HG03060 (cell line): Measurements from ENCODE around the gene ATP2C2.

Experiments used
- ATAC-seq: cut with Tn5 transposase; IDR thresholded peaks from one replicate; pipeline ENCODE4 v1.9.1; 2021; ENCODE audit warnings: low read depth, moderate number of reproducible peaks; ENCODE audit not compliant: unreplicated experiment

ATP2C2 gene

GRCh38 chr16:84463221-84463620 lies 94.9 kb downstream of the ATP2C2 start:
- ATAC-seq: no peak

DNA sequence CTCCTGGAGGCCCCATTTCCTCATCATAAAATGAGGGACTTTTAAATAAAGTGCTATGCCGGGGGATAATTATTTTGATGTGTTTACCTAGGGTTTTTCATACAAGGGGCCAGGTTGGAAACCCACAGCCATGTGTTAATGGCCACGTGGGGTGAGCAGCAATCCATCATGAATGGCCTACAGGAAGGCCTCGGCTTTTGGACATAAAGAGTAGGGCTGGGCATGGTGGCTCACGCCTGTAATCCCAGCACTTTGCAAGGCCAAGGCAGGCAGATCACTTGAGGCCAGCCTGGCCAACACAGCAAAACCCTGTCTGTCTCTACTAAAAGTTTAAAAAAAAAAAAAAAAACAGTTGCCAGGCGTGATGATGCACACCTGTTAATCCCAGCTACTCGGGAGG lies 95.8 kb downstream of the ATP2C2 start:
- ATAC-seq: no peak

DNA sequence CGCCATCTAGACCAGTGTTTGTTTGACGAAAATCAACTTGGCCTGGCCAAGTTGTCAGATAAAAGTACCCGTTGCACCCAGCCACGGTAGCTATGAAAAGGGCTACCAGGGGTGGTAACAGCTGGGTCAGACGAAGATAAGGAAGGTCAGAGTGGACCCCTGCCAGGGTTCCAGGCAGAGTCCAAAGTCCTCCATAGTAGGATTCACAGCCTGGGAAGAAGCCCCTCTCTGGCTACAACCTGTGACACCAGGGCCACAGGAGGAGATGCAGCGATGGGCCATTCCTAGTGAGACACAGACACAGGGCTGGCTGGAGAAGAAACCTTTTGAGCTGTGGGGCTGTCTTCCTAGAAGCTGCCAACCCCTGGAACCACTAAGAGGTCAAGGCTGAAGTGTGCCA lies 96.8 kb downstream of the ATP2C2 start:
- no peak for ATAC-seq

DNA sequence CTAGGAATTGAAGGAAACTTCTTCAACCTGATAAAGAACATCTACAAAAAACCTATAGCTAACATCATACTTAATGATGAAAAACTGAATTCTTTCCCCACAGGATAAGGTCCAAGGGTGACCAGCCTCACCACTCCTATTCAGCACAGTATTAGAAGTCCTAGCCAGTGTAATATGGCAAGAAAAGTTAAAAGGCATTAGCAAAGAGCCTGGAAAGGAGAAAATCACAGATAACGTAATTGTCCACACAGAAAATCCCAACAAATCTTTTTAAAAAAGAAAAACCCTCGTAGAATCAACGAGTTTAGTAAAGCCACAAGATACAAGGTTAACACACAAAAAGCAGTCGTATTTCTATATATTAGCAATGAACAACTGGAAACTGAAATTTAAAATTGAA lies 98.4 kb downstream of the ATP2C2 start:
- no peak for ATAC-seq

DNA sequence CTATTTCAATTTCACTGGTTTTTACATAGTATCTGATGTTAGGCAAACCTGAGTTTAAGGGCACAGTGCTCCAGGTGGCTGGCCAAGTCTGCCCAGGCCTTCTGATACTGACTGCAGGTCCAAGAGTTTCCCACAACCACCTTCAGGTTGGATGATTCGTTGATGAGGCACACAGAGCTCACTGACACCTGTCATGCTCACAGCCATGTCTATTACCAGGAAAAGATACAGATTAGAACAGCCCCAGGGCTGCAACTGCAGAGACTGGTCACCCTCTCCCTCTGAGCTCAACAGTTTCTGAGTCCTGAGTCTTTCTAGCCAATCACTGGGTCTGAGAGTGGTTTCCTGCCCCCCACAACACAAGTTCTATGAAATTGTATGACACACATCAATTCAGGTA lies 98.9 kb downstream of the ATP2C2 start:
- no peak for ATAC-seq

DNA sequence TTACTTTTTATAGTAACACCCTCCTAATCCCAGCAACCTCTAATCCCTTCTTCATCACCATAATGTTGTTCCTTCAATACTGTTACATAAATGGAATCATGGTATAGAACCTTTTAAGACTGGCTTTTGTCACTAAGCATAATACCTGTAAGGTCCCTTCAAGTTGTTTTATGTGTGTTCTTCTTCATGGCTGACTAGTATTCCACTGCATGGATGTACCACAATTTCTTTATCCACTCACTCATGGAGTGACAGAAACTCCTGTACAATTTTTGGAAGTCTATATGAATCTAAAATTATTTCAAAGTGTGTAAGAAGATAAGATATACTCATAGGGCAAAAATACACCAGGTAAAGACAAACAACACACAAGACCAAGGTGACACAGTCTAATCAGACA lies 99.4 kb downstream of the ATP2C2 start:
- no peak for ATAC-seq

DNA sequence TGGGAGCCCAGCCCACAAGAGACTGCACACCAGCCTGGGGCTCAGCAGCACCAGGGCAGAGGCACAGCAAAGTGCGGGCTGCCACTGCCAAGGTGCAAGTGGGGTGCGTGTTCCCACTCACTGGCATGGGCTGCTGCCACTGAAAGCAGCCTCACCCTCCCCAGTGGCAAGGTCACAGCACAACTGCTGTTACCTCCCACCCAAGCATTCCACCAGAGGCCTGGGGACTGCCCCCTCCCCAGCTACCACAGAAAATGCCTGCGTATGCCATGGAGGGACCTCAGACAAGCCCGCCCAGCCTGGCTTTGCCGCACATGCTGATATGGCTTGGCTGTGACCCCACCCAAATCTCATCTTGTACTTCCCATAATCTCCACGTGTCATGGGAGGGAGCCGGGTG lies 103.0 kb downstream of the ATP2C2 start:
- no peak for ATAC-seq

DNA sequence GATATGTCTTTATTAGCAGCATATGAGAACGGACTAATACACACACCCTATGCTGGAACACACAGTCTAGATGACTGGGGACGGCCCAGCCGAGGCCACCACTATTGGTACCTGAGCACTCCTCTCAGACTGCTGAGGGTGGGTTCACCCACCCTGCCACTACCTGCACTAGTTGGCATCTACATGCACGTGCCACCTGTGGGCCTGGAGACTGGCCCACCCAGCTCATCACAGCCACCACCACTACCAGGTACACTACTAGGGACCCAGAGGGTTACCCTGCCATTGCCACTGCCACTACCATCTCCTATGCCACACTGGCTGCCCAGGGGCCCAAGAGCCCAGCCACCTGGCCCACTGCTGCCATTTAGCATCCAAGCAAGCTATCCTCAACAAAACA lies 103.6 kb downstream of the ATP2C2 start:
- ATAC-seq: no peak

DNA sequence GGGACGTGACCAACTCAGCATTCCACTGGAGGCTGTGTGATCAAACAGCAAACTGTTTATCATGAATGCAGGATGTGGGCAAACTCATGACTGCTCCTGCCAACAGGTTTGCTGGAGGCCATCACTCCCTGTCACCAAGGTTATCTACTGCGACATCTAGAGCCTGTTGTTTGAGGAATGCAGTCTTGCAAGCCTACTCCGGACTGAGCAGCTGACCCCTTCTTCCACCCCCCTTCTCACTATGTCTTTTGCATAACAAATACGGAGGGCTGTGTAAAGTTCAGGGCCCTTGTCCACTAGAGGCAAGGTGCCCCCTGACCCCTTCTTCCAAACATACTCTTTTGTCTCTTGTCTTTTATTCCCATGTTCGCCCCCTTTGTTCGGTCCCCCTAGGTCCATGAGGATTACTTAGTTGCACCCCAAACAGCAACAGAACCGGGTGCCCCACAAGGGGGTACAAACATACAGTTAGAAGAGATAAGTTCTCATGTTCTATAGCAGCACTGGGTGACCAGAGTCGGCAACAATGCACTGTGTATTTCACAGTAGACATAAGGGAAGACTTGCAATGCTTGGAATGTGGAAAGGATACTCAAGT lies 107.4 kb downstream of the ATP2C2 start:
- no peak for ATAC-seq

DNA sequence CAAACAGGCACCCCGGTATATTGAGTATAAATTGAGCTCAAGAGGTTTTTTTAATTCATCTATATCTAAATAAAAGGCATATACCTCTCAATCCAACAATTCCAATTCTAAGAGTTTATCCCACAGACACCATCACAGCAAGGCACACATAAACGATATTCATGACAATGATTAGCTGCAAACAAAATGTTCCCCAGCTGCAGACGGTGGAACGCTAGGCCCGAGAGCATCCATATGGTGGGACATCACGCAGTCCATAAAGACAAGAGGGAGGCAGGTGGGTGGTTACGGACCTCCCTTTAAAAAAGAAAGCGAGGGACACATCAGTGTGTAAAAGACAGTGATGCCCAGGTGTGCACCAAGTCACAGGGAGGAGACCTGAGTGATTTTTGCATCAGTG lies 108.1 kb downstream of the ATP2C2 start:
- ATAC-seq: no peak

- no peak for ATAC-seq
Observed at GRCh38 chr16:84477661-84478060, 109.3 kb downstream of the ATP2C2 start.

GRCh38 chr16:84478172-84478947 lies 110.0 kb downstream of the ATP2C2 start:
- no peak for ATAC-seq

DNA sequence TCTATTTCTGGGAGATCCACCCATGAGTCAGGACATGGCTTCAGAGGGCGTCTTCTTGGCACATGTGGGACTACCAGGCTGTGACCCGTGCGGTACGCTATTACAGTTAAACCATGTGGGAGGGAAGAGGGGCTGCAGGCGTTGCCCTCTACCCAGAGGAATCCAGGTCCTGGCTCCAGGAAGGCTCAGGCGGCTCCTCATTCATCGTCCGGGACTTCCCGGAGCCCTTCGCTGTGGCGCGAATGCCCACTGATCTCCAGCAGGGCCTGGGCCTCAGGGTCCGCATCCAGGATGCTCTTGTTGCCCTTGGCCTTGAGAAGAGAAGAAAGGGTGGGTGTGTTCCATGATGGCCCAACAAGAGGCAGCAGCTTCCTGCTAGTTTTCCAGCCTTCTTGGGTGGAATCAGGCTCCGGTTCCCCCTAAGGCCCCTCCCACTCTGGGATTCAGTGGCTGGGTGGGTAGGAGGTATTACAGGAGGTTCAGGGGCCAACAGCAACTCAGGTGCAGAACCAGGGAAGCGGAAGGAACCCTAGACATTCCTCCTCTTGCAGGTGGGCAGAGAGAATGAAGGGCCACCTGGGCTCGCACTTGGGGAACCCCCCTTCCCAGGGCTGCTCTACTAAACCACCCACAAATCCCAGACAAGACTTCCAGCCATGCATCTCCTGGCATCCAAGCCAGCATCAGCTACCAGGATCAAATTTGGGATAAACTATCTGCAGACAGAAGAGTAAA lies 111.5 kb downstream of the ATP2C2 start:
- no peak for ATAC-seq

GRCh38 chr16:84481051-84481735 lies 112.9 kb downstream of the ATP2C2 start:
- ATAC-seq: no peak

DNA sequence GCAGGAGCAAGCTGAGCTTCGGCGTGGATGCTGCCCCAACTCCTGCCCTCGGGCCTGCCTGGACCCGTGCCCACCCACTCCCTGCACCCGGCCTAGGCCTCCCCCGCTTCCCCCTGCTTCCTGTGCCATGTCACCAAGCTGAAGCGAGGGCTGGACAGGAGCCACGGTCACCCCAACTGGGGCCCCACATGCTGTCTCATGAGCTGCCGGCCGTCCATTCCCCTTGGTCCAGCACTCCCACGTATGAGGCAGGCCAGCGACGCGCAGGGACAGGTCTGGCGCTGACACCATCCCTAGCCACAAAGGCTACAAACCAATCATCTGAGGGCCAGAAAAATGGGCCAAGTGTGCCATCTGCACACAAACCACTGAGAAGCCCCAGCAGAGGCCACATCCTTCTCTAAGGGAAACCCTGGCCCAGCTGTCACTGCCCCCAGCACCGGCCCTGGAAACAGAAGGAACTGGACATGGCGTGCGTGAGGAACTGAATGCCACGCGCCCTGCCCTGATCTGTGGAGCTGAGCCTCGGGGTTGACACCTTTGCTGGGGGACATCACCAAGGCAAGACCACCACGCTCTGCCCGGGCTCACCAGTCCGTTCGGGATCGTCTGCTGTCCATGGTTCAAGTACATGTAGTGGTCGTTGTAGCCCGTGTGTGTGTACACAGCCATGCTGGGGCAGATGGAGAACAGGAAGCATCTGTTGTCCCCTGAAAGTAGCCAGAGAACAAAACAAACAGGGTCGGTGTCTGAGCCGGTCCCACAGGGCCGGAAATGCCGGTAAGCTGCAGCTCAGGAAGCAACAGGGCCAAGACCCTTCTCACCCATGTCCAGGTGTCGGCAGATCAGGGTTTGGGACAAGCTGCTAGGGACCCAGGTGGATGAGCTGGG lies 113.9 kb downstream of the ATP2C2 start:
- ATAC-seq: no peak

DNA sequence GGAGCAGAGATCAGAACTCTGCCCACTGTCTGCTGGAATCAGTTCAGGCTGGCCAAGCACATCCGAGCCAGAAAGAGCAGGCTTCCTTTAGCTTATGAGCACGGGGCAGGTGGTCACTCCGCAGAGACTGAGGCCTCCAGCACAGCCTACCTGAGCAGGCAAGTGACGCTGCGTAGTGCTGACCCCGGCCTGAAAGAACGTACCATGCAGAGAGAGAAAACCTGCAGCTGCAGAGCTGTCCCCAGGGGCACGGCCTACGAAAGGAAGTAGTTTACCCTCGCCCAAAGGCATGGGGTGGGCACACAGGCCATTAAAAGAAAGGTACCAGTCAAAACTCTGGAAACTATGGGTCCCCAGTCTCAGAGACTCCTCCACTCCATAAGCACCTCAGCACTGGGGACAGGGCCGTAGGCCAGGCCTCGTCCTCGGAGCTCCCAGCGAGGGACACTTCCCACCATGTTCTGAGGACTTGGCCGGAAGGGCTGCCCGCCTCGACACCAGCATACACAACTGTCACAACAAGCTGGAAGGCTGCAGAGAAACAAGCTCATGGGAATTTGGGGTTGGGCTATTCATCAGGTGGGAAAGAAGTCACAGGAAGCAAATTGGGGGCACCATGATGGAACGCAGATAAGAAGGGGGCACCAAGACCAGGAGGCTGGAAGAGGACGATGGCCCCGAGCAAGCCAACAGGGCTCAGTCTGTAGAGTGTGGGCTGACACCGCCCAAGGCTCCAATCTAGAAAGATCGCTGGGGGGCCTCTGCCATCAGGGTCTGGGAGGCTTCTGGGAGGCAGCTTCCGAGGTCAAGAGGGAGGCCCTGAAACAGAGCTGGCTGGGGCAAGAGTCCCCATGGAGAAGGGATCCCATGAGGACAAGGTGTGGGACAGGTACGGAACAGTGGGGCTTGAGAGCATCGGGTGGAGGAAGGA lies 114.9 kb downstream of the ATP2C2 start:
- ATAC-seq: no peak

DNA sequence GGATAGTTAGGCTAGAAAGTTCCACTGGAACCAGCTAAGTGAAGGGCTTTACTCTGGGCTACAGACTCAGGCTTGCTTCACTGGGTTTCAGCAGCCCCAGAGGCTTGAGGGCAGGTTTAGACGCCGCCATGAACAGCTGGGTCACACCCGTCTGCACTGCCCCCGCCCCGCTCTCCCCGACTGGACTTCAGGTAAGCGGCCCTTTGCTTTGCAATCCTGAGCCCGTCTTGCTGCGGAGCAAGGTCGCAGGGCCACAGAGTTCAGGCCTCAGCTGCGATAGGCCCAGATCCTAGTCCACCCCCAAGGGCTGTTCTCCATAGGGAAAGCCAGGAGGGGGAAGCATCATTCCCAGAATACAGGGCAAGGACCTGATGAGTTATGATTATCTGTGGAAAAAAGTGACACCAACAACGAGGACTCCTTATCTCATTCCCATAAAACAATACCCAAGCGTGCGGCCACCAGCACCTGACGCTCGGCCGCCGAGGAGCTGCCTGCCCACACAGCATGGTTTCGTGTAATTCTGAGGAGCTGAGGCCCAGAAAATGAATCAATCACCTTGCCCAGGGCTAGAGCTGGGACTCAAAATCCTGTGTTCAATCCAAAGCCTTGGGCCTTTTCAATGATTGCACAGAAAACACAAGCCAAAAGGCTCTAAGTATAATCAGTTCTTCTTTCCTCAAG lies 115.7 kb downstream of the ATP2C2 start:
- no peak for ATAC-seq

DNA sequence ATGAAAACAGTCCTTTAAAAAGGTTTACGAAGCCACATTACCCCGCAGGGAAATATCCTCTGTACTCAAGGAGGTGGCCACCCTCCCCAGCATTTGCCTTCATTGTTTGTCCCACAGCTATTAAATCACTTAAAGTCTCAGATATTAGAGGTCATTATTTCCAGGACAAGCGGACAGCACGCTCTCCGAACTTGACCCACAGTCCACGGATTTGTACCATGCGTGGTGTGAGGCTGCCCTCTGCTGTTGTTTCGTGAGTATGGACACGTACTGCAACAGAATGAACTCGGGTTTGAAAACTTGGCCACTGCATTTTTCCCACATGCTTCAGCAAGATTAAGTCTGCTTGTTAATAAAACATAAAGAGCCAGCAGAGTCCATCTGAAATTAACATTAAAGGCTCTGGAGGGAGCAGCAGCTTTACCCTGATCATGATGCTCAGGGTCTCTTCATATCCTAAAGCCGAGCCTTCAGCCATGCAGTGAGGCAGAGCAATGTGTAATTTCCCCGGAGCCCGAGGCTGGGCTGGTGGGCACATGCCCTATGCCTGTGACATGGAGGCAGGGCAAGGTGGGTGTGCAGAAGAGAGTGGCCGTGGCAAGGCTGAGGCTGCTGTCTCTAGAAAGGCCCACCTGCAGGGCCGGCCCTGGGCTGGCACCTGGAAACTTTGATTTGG lies 116.4 kb downstream of the ATP2C2 start:
- no peak for ATAC-seq
